ENCODE results near the gene TSSK6. TPM values are rescaled to one million over a fixed set of nuclear protein-coding genes. Genes with fewer than 3 reads are reported as not detected.

The TSSK6 gene
- total RNA-seq, 1 donor from 2014 or later: 0.26 TPM

GRCh38 chr19:19465436-19466070, 49.8 kb downstream of the TSSK6 start:
- no peak for DNase-seq (ENCODE audit: low read depth in 2 of 2)

GRCh38 chr19:19464339-19465098, 50.8 kb downstream of the TSSK6 start:
- peak; percentile 40 to 51 for DNase-seq (ENCODE audit: low read depth in 2 of 2)

Other genes with a start within 250 kb of the TSSK6 start
- not detected in 2 replicates for gene TM6SF2, start 242.2 kb downstream of the TSSK6 start, total RNA-seq
- gene SUGP1, start 195.0 kb downstream of the TSSK6 start, total RNA-seq: 17.7 TPM in 2 replicates
- gene MAU2, start 194.7 kb downstream of the TSSK6 start, total RNA-seq: 16.9 and 38.2 TPM in 2 replicates
- 33.1 and 43.7 TPM in 2 replicates for gene GATAD2A, start 109.9 kb downstream of the TSSK6 start, total RNA-seq
- 221 and 250 TPM in 2 replicates for gene NDUFA13, start 677 bp upstream of the TSSK6 start, total RNA-seq
- 0.25 and 0.26 TPM in 2 replicates for gene YJEFN3, start 13.4 kb upstream of the TSSK6 start, total RNA-seq
- under 0.01 TPM in 2 replicates for gene CILP2, start 22.7 kb upstream of the TSSK6 start, total RNA-seq
- gene PBX4, start 103.1 kb upstream of the TSSK6 start, total RNA-seq: 0.13 TPM in 1 of 2 replicates, not detected in the other
- gene LPAR2, start 112.7 kb upstream of the TSSK6 start, total RNA-seq: 0.51 and 1.0 TPM in 2 replicates
- gene GMIP, start 128.1 kb upstream of the TSSK6 start, total RNA-seq: 3.7 and 8.0 TPM in 2 replicates
- 14.0 and 25.7 TPM in 2 replicates for gene ATP13A1, start 148.1 kb upstream of the TSSK6 start, total RNA-seq
- 9.8 and 10.1 TPM in 2 replicates for gene ZNF101, start 153.3 kb upstream of the TSSK6 start, total RNA-seq
- 2.8 and 3.8 TPM in 2 replicates for gene ZNF14, start 217.6 kb upstream of the TSSK6 start, total RNA-seq

All from dermis microvascular lymphatic vessel endothelial cell (primary cell).